MCF 10A (cell line): ENCODE measurements around the gene GLB1L2. TPM values are rescaled to one million over a fixed set of nuclear protein-coding genes. Genes with fewer than 3 reads are reported as not detected.

ENCODE experiments used
- BruUV-seq: library from RNA; stranded (reverse); fragments of 400-500 nt; replicated peaks from 2 replicates; lab custom pipeline; 2021; lab: Mats Ljungman, UMichigan
- CTCF ChIA-PET: fragments of 300-600 bp; sonication (Branson Sonifier 250); formaldehyde crosslinking; extraction: SDS; loops from one replicate; lab custom pipeline; 2021; ENCODE audit warnings: antibody characterized with exemption, inconsistent platforms; lab: Yijun Ruan, JAX
- POLR2A ChIA-PET: fragments of 300-600, 350-650 bp; sonication (Branson Sonifier 250); formaldehyde crosslinking; extraction: SDS; loops from one replicate; lab custom pipeline; 2020; ENCODE audit warnings: antibody characterized with exemption, inconsistent platforms; lab: Yijun Ruan, JAX
- DNase-seq: peaks from one replicate; pipeline ENCODE4 v3.0.0-alpha.2; 2018; ENCODE audit not compliant: unreplicated experiment
- H3K27ac Mint-ChIP-seq: one replicate; pipeline ENCODE4 v1.8.0; 2022; ENCODE audit warnings: mild to moderate bottlenecking, low read depth, mixed read lengths; ENCODE audit not compliant: unreplicated experiment
- H3K27me3 Mint-ChIP-seq: one replicate; pipeline ENCODE4 v1.8.0; 2022; ENCODE audit warnings: mixed read lengths; ENCODE audit not compliant: insufficient read depth, unreplicated experiment
- H3K36me3 Mint-ChIP-seq: one replicate; pipeline ENCODE4 v1.8.0; 2022; ENCODE audit warnings: mild to moderate bottlenecking, moderate library complexity, mixed read lengths; ENCODE audit not compliant: insufficient read depth, unreplicated experiment
- H3K4me1 Mint-ChIP-seq: one replicate; pipeline ENCODE4 v1.8.0; 2022; ENCODE audit warnings: mixed read lengths; ENCODE audit not compliant: insufficient read depth, unreplicated experiment
- H3K4me3 Mint-ChIP-seq: one replicate; pipeline ENCODE4 v1.8.0; 2022; ENCODE audit warnings: mild to moderate bottlenecking, moderate library complexity, mixed read lengths; ENCODE audit not compliant: unreplicated experiment
- H3K9me3 Mint-ChIP-seq: one replicate; pipeline ENCODE4 v1.8.0; 2022; ENCODE audit warnings: mixed read lengths; ENCODE audit not compliant: unreplicated experiment
- CTCF ChIP-seq: fragments of 200-600 bp; IDR thresholded peaks from one replicate; pipeline ENCODE4 v1.8.0; 2022; ENCODE audit warnings: antibody characterized with exemption, mild to moderate bottlenecking; ENCODE audit not compliant: unreplicated experiment
- intact Hi-C: fragments of 100-400 bp; cut with micrococcal nuclease; formaldehyde crosslinking; loops from 2 replicates; pipeline ENCODE4 v1.14.1; 2022
- total RNA-seq: library from RNA; stranded (reverse); gene quantifications from 2 replicates; pipeline ENCODE4 v1.2.3, GENCODE V29; 2022

Gene GLB1L2
- total RNA-seq, 1 experiment from 2014 or later: 17.0 TPM

- ChIA-PET POLR2A (no interaction called here), CTCF (no interaction called here)
- no peaks in the 10 kb centered on the region for H3K9me3 Mint-ChIP-seq
- no peak for TF ChIP-seq CTCF
- H3K27ac Mint-ChIP-seq: no peak overlapping the region
- H3K27me3 Mint-ChIP-seq: no peaks in the 10 kb centered on the region
- no peaks in the 10 kb centered on the region for H3K4me1 Mint-ChIP-seq
- DNase-seq: no peak
- intact Hi-C loops: no loop called here
- no peak overlapping the region for H3K4me3 Mint-ChIP-seq
- no TSS peak for BruUV-seq
- H3K36me3 Mint-ChIP-seq: no peaks in the 10 kb centered on the region
These were observed 39.8 kb downstream of the GLB1L2 start for GRCh38 chr11:134371436-134372185.

GRCh38 chr11:134372536-134372935 lies 40.7 kb downstream of the GLB1L2 start:
- CTCF ChIA-PET: no interaction called here
- H3K27ac Mint-ChIP-seq: no peak overlapping the region
- H3K27me3 Mint-ChIP-seq: no peaks in the 10 kb centered on the region
- no peak for TF ChIP-seq CTCF
- BruUV-seq: no TSS peak
- no peak for DNase-seq
- intact Hi-C loops: no loop called here
- no peaks in the 10 kb centered on the region for H3K36me3 Mint-ChIP-seq
- POLR2A ChIA-PET: no interaction called here
- H3K4me1 Mint-ChIP-seq: no peaks in the 10 kb centered on the region
- H3K4me3 Mint-ChIP-seq: no peak overlapping the region
- H3K9me3 Mint-ChIP-seq: no peaks in the 10 kb centered on the region

GRCh38 chr11:134372961-134373360 lies 41.2 kb downstream of the GLB1L2 start:
- Mint-ChIP-seq H3K36me3 (no peaks in the 10 kb centered on the region), H3K4me1 (no peaks in the 10 kb centered on the region), H3K27ac (no peak overlapping the region), H3K27me3 (no peaks in the 10 kb centered on the region), H3K4me3 (no peak overlapping the region), H3K9me3 (no peaks in the 10 kb centered on the region)
- POLR2A ChIA-PET: no interaction called here
- intact Hi-C loops: no loop called here
- no peak for DNase-seq
- no TSS peak for BruUV-seq
- CTCF ChIA-PET: interaction anchor here (1.7 kb wide), 1 partner anchor 13 kb away, joined by 6 read pairs; no protein-coding TSS in a partner anchor
- TF ChIP-seq CTCF: no peak

GRCh38 chr11:134373591-134374052 lies 41.8 kb downstream of the GLB1L2 start:
- intact Hi-C loops: no loop called here
- no peaks in the 10 kb centered on the region for H3K9me3 Mint-ChIP-seq
- DNase-seq: no peak
- CTCF ChIA-PET: interaction anchor here (1.7 kb wide), 1 partner anchor 14 kb away, joined by 6 read pairs; no protein-coding TSS in a partner anchor
- no peaks in the 10 kb centered on the region for H3K36me3 Mint-ChIP-seq
- TF ChIP-seq CTCF: no peak
- no peak overlapping the region for H3K27ac Mint-ChIP-seq
- H3K4me1 Mint-ChIP-seq: no peaks in the 10 kb centered on the region
- no peak overlapping the region for H3K4me3 Mint-ChIP-seq
- no TSS peak for BruUV-seq
- POLR2A ChIA-PET: no interaction called here
- no peaks in the 10 kb centered on the region for H3K27me3 Mint-ChIP-seq
